Body of pancreas (tissue), 4 donors: ENCODE measurements around the gene JADE1.

ENCODE experiments used
- POLR2A ChIP-seq, 3 donors: fragments of 450-650 bp; IDR thresholded peaks; one replicate each; pipeline ENCODE4 v1.6.1; 2016; ENCODE audit warnings: antibody characterized with exemption in 3 of 3, mild to moderate bottlenecking in 2 of 3
- TF ChIP-seq, protein P1 (sequence below), 7 experiments: fragments of 450-650 bp in 4 of 7; fragments of 200-600 bp in 3 of 7; sonication (generic) in 3 of 7; IDR thresholded peaks; one replicate each; pipeline ENCODE4 v1.5.1; 2016 to 2019; ENCODE audit warnings: antibody characterized with exemption in 7 of 7

DNA sequence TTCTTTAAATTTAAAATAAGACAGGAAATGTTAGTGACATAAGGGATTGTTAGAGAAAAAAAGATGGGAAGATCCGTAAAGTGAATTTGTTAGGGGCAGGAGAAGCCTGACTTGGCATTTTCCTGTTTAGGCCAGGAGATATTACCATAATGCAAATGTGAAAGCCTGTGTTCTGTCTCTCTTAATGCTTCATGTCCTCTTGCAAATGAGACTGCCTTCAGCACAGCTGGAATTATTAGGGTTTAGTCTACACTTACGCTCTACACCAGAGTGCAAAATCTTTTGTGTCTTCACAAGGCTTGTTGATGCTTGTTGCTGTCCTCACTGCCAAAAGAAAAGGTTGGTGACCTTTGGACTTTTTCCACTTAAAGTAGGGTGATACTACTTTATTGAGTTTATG is 56.8 kb downstream of the JADE1 start:
- TF ChIP-seq, protein P1, sequence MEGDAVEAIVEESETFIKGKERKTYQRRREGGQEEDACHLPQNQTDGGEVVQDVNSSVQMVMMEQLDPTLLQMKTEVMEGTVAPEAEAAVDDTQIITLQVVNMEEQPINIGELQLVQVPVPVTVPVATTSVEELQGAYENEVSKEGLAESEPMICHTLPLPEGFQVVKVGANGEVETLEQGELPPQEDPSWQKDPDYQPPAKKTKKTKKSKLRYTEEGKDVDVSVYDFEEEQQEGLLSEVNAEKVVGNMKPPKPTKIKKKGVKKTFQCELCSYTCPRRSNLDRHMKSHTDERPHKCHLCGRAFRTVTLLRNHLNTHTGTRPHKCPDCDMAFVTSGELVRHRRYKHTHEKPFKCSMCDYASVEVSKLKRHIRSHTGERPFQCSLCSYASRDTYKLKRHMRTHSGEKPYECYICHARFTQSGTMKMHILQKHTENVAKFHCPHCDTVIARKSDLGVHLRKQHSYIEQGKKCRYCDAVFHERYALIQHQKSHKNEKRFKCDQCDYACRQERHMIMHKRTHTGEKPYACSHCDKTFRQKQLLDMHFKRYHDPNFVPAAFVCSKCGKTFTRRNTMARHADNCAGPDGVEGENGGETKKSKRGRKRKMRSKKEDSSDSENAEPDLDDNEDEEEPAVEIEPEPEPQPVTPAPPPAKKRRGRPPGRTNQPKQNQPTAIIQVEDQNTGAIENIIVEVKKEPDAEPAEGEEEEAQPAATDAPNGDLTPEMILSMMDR (IDR thresholded peaks at IDR 0.05), result no peak
- no peak for TF ChIP-seq POLR2A (IDR thresholded peaks at IDR 0.05)
